Measurements from ENCODE around the gene ENTPD1.
"Not testable (repeated sequence)": the region's sequence is repeated elsewhere in the genome, so short reads cannot be mapped to it uniquely, and the experiment has no call there.

ENTPD1 gene

DNA sequence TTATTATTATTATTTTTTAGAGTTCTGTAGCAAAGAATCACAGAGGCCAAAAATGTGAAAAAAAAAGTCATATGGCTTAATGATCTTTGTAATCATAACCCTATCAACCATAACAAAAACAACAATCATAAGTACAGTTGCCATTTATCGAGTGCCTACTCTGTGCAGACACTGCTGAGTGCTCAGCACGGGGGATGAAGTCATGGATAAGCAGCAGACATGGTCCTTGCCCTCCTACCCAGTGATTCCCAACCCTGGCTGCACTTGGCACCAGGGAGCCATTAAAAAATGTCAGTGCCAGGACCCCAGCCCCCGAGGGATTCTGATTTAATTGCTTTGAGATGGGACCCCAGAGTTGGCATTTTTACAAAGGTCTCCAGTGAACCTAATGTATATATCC, 38.2 kb downstream of the ENTPD1 start:
- no peak for DNase-seq (ENCODE audit: low spot score)

DNA sequence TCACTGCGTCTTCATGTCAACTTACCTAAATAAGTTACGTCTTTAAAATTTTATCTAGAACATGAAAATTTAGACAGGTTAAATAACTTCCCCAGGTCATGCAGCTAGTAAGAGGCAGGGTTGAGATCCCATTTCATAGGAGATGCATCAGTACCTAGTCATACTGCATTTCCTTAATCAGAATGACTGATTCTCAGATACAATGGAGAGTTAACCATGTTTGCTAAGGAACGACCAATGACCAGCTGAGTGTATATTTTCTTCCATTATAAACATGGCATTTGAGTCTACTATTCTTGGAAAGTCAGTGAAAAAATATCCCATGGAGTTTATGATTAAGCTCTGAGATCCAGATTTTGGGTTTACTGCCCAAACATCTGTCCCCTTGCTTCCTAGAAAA, 39.6 kb downstream of the ENTPD1 start:
- DNase-seq (ENCODE audit: low spot score): no peak

DNA sequence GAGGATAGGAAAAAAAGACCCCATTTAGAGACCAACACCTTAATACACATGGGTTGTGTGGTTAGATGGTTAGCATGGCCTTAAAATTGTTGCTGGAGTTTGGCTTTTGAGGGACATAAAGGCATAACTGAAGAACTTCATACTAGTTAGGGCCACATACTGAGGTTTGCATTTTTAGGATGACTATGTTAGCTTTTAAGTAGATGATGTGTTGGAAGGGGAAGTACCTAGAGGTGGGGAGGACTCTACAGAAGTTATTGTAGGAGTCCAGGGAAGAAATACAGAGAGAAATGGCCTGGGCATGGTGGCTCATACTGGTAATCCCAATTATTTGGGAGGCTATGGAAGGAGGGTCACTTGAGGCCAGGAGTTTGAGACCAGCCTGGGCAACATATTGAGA, 40.5 kb downstream of the ENTPD1 start:
- no peak for DNase-seq (ENCODE audit: low spot score)

DNA sequence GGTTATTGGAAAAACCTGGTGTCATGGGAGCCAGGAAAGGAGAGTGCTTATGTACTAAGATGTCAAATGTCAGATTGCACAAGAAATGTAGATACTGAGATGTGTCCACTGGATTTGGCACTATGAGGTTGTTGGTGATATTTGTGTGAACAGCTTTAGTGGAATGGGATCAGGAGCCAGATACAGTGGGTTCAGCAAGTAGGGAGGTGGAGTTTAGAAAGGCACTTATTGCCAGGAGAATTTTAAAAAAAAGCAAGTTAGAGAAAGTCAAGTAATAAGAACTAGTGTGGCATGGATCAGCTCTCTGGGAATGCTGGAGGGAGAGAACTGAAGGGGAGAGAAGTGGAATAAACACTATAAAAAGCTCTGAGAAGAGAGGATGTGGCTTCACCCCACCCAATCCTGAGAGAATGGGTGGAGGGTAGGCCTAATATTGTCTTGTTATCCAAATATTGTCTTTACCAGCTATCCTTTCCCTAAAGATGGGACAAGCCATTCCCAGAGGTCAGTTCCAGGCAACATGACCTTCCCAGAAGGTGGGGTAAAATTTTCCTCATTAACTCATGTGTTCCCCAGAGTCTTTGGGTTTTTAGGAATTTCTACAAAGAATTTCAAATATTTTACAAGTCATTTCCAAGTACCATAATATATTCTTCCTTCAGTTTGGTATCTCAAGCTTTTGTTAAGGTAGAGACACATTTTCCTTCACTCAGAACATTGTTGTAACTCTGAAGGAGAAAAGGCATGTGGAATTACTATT, 42.3 kb downstream of the ENTPD1 start:
- DNase-seq (ENCODE audit: low spot score): no peak

DNA sequence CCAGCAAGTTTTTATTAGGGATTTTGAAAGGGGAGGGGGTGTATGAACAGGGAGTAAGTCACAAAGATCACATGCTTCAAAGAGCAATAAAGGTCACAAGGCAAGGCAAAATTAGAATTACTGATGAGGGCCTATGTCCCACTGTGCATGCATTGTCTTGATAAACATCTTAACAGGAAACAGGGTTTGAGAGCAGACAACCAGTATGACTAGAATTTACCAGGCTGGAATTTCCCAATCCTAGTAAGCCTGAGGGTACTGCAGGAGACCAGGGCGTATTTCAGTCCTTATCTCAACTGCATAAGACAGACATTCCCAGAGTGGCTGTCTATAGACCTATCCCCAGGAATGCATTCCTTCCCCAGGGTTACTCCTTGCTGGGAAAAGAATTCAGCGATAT, 44.3 kb downstream of the ENTPD1 start:
- DNase-seq (ENCODE audit: low spot score): not testable (repeated sequence)

DNA sequence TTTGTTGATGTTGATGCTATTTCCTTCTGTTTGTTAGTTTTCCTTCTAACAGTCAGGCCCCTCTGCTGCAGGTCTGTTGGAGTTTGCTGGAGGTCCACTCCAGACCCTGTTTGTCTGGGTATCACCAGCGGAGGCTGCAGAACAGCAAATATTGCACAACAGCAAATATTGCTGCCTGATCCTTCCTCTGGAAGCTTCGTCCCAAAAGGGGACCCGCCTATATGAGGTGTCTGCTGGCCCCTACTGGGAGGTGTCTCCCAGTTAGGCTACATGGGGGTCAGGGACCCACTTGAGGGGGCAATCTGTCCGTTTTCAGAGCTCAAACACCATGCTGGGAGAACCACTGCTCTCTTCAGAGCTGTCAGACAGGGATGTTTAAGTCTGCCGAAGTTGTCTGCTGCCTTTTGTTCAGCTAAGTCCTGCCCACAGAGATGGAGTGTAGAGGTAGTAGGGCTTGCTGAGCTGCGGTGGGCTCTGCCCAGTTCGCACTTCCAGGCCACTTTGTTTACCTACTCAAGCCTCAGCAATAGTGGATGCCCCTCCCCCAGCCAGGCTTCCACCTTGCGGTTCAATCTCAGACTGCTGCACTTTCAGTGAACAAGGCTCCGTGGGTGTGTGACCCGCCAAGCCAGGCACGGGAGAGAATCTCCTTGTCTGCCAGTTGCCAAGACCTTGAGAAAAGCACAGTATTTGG, 50.9 kb downstream of the ENTPD1 start:
- not testable (repeated sequence) for DNase-seq (ENCODE audit: low spot score)

DNA sequence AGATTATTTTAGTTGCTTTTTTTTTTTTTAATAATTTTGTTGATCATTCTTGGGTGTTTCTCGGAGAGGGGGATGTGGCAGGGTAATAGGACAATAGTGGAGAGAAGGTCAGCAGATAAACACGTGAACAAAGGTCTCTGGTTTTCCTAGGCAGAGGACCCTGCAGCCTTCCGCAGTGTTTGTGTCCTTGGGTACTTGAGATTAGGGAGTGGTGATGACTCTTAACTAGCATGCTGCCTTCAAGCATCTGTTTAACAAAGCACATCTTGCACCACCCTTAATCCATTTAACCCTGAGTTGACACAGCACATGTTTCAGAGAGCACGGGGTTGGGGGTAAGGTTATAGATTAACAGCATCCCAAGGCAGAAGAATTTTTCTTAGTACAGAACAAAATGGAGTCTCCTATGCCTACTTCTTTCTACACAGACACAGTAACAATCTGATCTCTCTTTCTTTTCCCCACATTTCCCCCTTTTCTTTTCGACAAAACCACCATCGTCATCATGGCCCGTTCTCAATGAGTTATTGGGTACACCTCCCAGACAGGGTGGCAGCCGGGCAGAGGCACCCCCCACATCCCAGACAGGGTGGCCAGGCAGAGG, 52.8 kb downstream of the ENTPD1 start:
- not testable (repeated sequence) for DNase-seq (ENCODE audit: low spot score)

DNA sequence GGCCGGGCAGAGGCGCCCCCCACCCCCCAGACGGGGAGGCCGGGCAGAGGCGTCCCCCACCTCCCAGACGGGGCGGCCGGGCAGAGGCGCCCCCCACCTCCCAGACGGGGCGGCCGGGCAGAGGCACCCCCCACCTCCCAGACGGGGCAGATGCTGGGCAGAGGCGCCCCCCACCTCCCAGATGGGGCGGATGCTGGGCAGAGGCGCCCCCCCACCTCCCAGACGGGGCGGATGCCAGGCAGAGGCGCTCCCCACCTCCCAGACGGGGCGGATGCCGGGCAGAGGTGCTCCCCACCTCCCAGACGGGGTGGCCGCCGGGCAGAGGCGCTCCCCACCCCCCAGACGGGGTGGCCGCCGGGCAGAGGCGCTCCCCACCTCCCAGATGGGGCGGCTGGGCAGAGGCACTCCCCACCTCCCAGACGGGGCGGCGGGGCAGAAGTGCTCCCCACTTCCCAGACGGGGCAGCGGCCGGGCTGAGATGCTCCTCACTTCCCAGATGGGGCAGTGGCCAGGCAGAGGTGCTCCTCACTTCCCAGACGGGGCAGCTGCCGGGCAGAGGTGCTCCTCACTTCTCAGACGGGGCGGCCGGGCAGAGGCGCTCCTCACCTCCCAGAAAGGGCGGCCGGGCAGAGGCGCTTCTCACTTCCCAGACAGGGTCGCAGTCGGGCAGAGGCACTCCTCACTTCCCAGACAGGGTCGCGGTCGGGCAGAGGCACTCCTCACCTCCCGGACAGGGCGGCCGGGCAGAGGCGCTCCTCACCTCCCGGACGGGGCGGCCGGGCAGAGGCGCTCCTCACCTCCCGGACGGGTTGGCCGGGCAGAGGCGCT, 53.6 kb downstream of the ENTPD1 start:
- no peak for DNase-seq (ENCODE audit: low spot score)

DNA sequence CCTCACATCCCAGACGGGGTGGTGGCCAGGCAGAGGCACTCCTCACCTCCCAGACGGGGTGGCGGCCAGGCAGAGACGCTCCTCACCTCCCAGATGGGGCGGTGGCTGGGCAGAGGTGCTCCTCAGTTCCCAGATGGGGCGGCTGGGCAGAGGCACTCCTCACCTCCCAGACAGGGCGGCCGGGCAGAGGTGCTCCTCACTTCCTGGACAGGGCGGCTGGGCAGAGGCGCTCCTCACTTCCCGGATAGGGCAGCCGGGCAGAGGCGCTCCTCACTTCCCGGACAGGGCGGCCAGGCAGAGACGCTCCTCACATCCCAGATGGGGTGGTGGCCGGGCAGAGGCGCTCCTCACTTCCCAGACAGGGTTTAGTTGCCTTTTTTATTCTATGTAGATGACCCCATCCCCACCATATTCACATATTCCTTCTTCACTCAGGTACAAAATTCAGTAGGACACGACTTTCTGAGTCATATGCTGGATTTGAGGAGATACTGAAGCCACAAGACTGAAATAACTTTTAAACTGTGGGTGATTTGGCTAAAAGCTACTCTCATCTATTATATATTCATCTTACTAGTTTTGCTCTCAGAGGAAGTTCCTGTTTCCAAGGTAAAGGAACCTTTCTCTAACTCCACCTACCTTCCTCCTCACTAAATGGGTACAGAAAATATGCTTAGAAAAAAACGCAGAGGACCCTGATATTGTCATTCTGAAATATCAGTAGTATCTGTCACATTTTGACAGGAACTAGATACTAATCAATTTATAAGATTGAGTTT, 54.4 kb downstream of the ENTPD1 start:
- no peak for DNase-seq (ENCODE audit: low spot score)

DNA sequence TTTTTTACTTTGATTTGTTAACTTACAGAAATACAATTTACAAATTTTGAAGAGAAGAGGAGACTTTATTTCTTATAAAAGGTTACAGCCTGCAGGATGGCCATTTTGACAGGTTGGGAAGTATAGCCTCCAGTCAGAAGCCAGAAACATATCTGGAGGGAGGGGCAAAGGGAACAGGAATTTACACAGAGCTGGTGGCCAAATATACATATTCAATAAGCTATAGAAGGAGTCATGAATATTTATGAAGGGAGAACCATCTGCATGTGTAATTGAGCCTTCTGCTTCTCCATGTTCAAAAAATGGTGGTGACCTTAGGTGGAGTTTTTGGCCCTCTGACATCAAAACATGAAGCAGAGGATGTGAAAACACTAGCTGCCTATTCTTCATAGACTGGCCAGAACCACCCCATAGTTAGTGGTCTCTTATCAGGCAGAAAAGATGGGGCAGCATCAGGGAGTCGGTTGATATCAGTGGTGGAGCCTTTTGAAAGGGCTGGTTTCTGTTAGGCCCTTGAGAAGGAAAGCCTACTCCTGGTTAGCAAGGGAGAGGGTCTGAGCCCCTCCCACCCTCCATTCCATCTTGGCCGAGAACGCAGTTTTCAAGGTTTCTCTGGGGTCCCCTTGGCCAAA, 57.2 kb downstream of the ENTPD1 start:
- no peak for DNase-seq (ENCODE audit: low spot score)

DNA sequence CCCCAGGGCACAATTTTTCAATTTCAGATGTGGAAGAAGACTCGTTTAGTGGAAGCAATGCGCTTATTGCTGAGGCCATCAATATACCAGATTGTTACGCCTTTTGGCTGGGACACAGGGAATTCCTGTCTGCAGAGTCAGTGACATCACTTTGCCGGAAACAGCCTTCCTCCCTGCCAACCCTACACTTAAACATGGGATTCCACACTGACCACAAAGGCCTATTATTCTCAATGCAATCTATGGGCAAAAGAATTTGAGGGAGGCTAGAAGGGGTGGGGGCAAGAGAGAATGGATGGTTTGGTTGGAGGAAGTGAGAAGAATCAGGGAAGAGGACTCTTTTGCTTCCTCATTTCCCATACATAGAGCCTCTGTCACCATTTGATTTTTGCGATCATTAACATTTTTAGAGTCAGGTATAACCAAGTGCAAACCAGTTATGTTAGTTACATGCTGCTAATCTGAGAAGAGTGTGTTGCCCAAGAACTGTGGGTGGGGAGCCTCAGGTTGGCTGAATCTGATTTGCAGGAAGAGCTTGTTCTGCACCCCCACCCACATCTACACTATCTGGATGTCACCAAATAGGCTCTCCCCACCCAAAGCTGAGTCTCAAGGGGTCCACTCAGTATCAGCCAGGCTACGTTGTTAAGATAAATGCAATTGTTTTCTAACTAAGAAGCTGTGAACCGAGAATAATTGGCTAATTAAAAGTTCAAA, 58.2 kb downstream of the ENTPD1 start:
- DNase-seq (ENCODE audit: low spot score): no peak

DNA sequence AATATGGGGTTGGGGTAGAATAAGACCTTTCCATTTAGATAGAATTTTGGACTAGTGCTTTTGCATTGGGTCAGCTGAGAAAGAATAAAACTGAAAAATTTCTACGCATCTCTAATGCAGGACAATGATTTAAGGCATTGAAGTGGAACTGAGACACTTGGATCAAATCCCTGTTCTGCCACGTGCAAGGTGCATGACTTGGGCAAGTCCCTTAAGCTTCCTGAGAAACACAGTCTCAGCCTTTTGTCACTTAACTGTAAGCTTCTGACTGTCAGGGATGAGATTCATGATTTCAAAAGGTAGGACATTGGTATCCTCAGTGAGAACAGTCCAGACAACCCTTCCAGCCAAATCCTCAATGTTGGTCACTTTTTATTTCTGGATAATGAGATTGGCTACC, 59.2 kb downstream of the ENTPD1 start:
- no peak for DNase-seq (ENCODE audit: low spot score)

DNA sequence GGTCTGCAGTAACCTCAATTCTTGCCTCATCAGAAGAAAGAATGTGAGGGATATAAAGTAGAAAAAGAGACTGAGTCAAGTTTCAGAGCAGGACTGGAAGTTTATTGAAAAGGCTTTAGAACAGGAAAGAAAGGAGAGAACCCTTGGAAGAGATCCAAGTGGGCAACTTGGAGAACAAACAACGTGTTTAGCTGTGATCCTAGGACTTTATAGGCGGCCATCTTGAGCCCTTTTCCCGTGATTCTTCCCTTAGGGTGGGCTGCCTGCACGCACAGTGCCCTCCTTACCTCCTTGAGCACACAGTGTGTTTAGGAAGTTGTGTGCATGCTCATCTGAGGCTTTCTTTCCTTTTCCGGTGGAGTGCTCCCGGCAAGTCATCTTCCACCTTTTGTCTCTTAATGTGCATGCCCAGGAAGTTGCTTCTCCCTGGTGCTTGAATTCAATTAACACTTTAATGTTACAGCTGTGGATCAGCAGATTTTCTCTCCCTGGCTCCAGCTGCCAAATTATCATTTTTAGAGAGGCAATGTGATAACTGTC, 59.8 kb downstream of the ENTPD1 start:
- no peak for DNase-seq (ENCODE audit: low spot score)

DNA sequence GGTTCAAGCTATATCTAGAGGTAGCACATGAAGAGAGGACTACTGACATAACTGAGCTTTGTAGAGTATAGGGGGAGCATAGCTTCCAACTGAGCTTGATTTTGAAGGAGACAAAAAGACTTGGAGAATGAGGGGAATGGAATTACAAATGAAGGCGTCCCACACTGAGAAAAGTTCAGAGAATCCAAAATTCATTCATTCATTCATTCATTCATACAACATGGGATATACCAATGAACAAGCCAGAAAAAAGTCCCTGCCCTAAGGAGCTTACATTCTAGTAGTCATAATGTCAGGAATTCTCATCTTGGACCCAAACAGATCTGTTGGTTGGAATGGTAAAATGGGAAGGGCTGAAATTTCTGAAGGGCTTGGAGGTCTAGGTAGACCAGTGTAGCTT, 62.0 kb downstream of the ENTPD1 start:
- no peak for DNase-seq (ENCODE audit: low spot score)

DNA sequence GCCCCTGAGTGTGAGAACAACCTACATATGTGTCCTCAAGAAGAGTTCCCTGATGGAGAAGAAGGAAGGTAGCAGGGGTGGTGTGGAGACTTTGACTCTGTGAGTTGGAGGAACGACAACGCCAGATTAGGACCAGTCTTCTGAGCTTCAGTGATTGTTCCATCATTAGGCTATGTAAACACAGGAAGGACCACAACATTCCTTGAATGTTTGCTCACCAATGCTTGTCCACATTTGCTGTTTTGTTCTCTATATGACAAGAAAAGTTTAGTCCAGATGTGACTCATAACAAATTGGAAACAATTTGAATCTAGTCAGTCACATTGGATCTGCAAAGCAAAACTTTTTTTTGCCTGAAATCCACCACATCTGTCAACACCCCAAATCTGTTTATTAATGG, 62.7 kb downstream of the ENTPD1 start:
- peak; percentile 14 for DNase-seq (ENCODE audit: low spot score)

DNA sequence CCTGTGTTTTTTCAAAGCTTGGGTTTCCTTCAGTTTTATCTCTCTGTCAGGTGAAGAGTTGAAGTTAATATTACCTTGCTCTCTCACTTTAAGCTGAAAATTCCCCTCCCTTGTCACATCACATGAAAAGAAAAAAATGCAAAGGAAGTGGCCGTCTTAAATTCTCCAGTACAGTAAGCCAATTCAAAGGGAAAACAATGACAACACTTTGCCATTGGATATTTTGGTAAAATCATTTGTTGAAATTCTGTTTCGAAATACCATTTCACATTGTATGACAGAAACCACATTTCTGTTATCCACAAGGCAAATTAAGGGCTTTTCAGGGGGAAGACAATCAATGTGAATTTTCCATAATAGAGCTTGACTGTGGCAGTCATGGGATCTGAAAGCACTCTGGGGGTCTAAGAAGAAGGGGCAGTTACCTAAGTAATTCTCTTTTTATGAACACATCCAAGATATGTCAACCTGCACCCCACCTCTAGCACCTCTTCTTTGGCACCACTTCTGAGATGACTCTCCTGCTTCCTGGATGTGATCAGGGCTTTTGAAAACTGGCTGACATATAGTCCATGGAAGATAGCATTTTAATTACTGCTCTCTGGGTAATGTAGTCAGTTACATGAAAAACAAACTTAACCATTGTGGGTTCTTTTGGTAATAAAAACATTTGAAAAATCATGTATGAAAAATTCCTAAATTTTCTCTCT, 63.8 kb downstream of the ENTPD1 start:
- no peak for DNase-seq (ENCODE audit: low spot score)

DNA sequence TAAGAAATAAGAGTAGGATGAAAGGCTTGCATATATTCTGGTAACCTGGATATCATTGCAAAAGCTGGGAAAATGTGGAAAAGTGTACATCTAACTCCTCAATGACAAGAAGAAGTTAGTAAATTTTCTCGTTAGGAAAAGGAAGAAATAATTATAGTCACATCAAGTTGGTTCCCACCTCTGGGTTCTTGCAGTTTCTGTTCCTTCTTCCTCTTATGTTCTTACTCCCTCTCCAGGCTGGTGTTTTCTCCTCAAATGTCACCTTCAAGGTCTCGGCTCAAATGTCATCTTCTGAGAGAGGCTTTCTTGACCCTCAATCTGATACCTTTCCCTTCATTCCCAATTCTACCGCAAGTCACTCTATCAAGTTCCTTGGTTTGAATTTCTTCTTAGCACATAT, 64.4 kb downstream of the ENTPD1 start:
- DNase-seq (ENCODE audit: low spot score): no peak

DNA sequence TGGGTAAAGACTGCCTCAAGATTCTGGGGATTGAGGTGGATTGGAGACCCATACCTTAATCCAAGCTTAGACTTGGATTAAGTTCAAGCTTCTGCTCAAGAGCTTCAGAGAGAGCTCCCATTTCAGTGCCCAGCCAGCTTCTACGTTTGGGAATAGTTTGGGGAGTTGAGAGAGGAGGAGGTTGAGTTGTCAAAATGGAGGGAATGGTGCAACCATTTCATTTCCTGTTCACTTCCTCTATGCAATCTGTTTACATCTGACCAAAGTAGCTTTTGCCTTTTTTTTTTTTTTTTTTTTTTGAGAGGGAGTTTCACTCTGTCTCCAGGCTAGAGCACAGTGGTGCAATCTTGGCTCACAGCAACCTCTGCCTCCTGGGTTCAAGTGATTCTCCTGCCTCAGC, 65.8 kb downstream of the ENTPD1 start:
- DNase-seq (ENCODE audit: low spot score): no peak

DNA sequence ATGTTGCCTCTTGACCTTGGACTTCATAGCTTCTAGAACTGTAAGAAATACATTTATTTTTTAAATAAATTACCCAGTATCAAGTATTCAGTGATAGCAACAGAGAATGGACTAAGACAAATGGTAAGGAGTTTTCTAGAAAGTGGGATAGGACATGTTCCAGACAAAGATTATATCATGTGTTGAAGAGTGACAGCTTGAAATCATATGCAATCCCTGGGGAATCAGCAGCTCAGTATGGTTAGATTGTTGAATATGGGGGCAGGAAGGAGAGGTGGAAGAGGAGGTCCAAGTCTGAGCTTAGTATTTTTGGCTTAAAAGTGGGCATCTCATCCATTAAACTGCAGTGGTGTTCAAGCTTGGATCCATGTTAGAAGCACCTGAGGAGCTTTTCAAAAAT, 74.1 kb downstream of the ENTPD1 start:
- no peak for DNase-seq (ENCODE audit: low spot score)

DNA sequence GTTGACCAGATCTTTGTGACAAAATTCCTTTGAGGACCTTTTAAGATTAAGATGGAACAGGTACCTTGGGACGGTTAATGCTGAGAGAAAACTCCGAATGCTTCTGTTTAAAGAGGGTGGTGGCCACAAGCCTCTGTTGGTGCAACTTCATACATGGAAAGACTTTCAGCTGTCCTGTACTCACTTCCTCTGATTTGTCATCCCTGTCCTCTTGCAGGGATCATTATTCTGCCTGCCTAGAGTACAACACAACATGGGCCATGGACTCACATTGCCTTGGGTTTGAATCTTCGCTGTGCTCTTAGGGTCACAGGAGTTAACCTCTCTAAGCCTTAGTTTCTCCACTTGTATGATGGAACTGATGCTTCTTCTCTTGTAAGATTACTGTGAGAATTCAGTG, 75.1 kb downstream of the ENTPD1 start:
- no peak for DNase-seq (ENCODE audit: low spot score)

Data from RKO (cell line).